DOHH2 (cell line): ENCODE results near the gene OR51F2.

ENCODE experiments used
- EZH2phosphoT487 ChIP-seq: fragments of 200-600 bp; sonication (generic); IDR thresholded peaks from 2 replicates; pipeline ENCODE4 v1.6.1; 2017; ENCODE audit warnings: borderline replicate concordance, mild to moderate bottlenecking, antibody characterized with exemption, low read length, moderate library complexity, mixed read lengths
- TF ChIP-seq, protein P1 (sequence below): fragments of 200-600 bp; sonication (generic); IDR thresholded peaks from one replicate; pipeline ENCODE4 v1.5.1; 2014; ENCODE audit warnings: antibody characterized with exemption, mild to moderate bottlenecking, low read depth, low read length; ENCODE audit not compliant: poor library complexity, severe bottlenecking

DNA sequence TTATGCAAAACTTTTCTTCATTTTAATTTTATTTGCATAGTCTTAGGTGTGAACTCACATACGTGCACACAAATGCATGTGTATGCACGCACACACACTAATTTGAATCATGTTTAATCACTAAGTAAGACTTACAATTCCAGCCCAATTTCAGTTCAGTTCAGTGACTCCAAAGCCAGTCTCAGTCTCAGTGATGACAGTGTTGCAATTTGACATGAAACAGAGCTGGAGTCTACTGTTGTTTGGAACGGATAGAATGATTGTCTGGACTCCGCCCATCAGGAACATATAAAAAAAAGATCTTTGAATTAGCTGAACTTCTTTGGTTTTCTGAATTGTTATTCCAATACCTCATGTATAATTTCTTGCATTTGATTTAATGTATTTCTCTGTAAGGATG, 42.8 kb downstream of the OR51F2 start:
- TF ChIP-seq, protein P1, sequence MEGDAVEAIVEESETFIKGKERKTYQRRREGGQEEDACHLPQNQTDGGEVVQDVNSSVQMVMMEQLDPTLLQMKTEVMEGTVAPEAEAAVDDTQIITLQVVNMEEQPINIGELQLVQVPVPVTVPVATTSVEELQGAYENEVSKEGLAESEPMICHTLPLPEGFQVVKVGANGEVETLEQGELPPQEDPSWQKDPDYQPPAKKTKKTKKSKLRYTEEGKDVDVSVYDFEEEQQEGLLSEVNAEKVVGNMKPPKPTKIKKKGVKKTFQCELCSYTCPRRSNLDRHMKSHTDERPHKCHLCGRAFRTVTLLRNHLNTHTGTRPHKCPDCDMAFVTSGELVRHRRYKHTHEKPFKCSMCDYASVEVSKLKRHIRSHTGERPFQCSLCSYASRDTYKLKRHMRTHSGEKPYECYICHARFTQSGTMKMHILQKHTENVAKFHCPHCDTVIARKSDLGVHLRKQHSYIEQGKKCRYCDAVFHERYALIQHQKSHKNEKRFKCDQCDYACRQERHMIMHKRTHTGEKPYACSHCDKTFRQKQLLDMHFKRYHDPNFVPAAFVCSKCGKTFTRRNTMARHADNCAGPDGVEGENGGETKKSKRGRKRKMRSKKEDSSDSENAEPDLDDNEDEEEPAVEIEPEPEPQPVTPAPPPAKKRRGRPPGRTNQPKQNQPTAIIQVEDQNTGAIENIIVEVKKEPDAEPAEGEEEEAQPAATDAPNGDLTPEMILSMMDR: no peak
- no peak for TF ChIP-seq EZH2phosphoT487
